HG03521 (cell line): ENCODE results near the gene ST6GALNAC6.
"Not testable (repeated sequence)": the region's sequence is repeated elsewhere in the genome, so short reads cannot be mapped to it uniquely, and the experiment has no call there.

Experiments used
- ATAC-seq: cut with Tn5 transposase; IDR thresholded peaks from one replicate; pipeline ENCODE4 v1.9.1; 2021; ENCODE audit warnings: mild to moderate bottlenecking, moderate library complexity; ENCODE audit not compliant: unreplicated experiment

ST6GALNAC6 gene

GRCh38 chr9:127841087-127841835 lies 58.1 kb downstream of the ST6GALNAC6 start:
- no peak for ATAC-seq

GRCh38 chr9:127838375-127839078 lies 60.9 kb downstream of the ST6GALNAC6 start:
- no peak for ATAC-seq

GRCh38 chr9:127837346-127837745 lies 62.1 kb downstream of the ST6GALNAC6 start:
- no peak for ATAC-seq

- ATAC-seq: not testable (repeated sequence)
Observed at GRCh38 chr9:127836561-127836960, 62.8 kb downstream of the ST6GALNAC6 start.

GRCh38 chr9:127835991-127836516 lies 63.3 kb downstream of the ST6GALNAC6 start:
- no peak for ATAC-seq
